HEK293T (cell line): ENCODE data around the gene VIT.

ENCODE experiments used
- CTCF ChIA-PET: fragments of 350-600 bp; formaldehyde crosslinking; extraction: SDS; loops from one replicate; lab custom pipeline; 2021; ENCODE audit warnings: antibody characterized with exemption, inconsistent platforms; lab: Yijun Ruan, JAX
- POLR2A ChIA-PET: fragments of 350-600 bp; formaldehyde crosslinking; extraction: SDS; loops from one replicate; lab custom pipeline; 2020; ENCODE audit warnings: antibody characterized with exemption, inconsistent platforms; lab: Yijun Ruan, JAX
- DNase-seq: peaks from one replicate; pipeline ENCODE4 v3.0.0; 2012; ENCODE audit warnings: mixed read lengths; ENCODE audit errors: extremely low spot score
- ARNT ChIP-seq: fragments of 450-650 bp; IDR thresholded peaks from 2 replicates; pipeline ENCODE4 v1.6.1; 2017; ENCODE audit warnings: mild to moderate bottlenecking
- BHLHE40 ChIP-seq: fragments of 450-650 bp; IDR thresholded peaks from 2 replicates; pipeline ENCODE4 v1.6.1; 2016; ENCODE audit warnings: mild to moderate bottlenecking, moderate library complexity, borderline replicate concordance
- CTBP1 ChIP-seq: fragments of 450-650 bp; IDR thresholded peaks from 2 replicates; pipeline ENCODE4 v1.6.1; 2016; ENCODE audit warnings: borderline replicate concordance
- ELF4 ChIP-seq: fragments of 450-650 bp; IDR thresholded peaks from 2 replicates; pipeline ENCODE4 v1.6.1; 2017; ENCODE audit warnings: antibody characterized with exemption
- FOXA1 ChIP-seq: fragments of 450-650 bp; IDR thresholded peaks from 2 replicates; pipeline ENCODE4 v1.6.1; 2016; ENCODE audit warnings: mild to moderate bottlenecking
- FOXK2 ChIP-seq: fragments of 450-650 bp; IDR thresholded peaks from 2 replicates; pipeline ENCODE4 v1.6.1; 2016; ENCODE audit warnings: mild to moderate bottlenecking
- FOXM1 ChIP-seq: fragments of 450-650 bp; IDR thresholded peaks from 2 replicates; pipeline ENCODE4 v1.6.1; 2017; ENCODE audit warnings: mild to moderate bottlenecking, borderline replicate concordance
- HDGF ChIP-seq: fragments of 450-650 bp; IDR thresholded peaks from 2 replicates; pipeline ENCODE4 v1.6.1; 2017; ENCODE audit warnings: antibody characterized with exemption, borderline replicate concordance
- L3MBTL2 ChIP-seq: fragments of 450-650 bp; conservative IDR thresholded peaks from 2 replicates; pipeline ENCODE4 v1.6.1; 2016; ENCODE audit warnings: mild to moderate bottlenecking
- LEF1 ChIP-seq: fragments of 450-650 bp; IDR thresholded peaks from 2 replicates; pipeline ENCODE4 v1.6.1; 2017; ENCODE audit warnings: mild to moderate bottlenecking, borderline replicate concordance
- NFRKB ChIP-seq: fragments of 450-650 bp; IDR thresholded peaks from 2 replicates; pipeline ENCODE4 v1.6.1; 2016; ENCODE audit warnings: mild to moderate bottlenecking, moderate library complexity
- PKNOX1 ChIP-seq: fragments of 450-650 bp; IDR thresholded peaks from 2 replicates; pipeline ENCODE4 v1.6.1; 2016
- SP1 ChIP-seq: fragments of 450-650 bp; IDR thresholded peaks from 2 replicates; pipeline ENCODE4 v1.6.1; 2017
- SUZ12 ChIP-seq: fragments of 450-650 bp; IDR thresholded peaks from 2 replicates; pipeline ENCODE4 v1.6.1; 2016; ENCODE audit warnings: mild to moderate bottlenecking
- TARDBP ChIP-seq: fragments of 450-650 bp; IDR thresholded peaks from 2 replicates; pipeline ENCODE4 v1.6.1; 2016
- ZNF384 ChIP-seq: fragments of 450-650 bp; IDR thresholded peaks from 2 replicates; pipeline ENCODE4 v1.6.1; 2016

The VIT gene

GRCh38 chr2:36839976-36840617 lies 143.6 kb downstream of the VIT start:
- TF ChIP-seq ARNT, result no peak
- DNase-seq, result no peak
- ChIA-PET CTCF (interaction anchor here (0.7 kb wide), 2 partner anchors 17 to 993 kb away, joined by 3 read pairs; no protein-coding TSS in a partner anchor), POLR2A (no interaction called here)

- ChIA-PET POLR2A (no interaction called here), CTCF (no interaction called here)
Measured at GRCh38 chr2:36843838-36844237, 147.3 kb downstream of the VIT start.

GRCh38 chr2:36849265-36849664 lies 152.8 kb downstream of the VIT start:
- DNase-seq, result no peak
- ChIA-PET CTCF (no interaction called here), POLR2A (no interaction called here)
- TF ChIP-seq LEF1, result no peak
- no peak for TF ChIP-seq NFRKB
- TF ChIP-seq HDGF, result no peak
- TF ChIP-seq L3MBTL2, result no peak
- no peak for TF ChIP-seq ZNF384
- no peak for TF ChIP-seq BHLHE40
- TF ChIP-seq FOXK2, result no peak
- TF ChIP-seq SP1, result no peak
- TF ChIP-seq TARDBP, result no peak
- TF ChIP-seq ELF4, result no peak
- TF ChIP-seq FOXM1, result no peak
- no peak for TF ChIP-seq FOXA1
- TF ChIP-seq PKNOX1, result no peak
- no peak for TF ChIP-seq CTBP1
- no peak for TF ChIP-seq ARNT

More at GRCh38 chr2:36843838-36844237, 147.3 kb downstream of the VIT start:
- DNase-seq, result no peak
- TF ChIP-seq PKNOX1 (no peak), FOXK2 (no peak), SUZ12 (no peak), LEF1 (no peak), HDGF (no peak), NFRKB (no peak), TARDBP (no peak), BHLHE40 (no peak), L3MBTL2 (no peak), ARNT (no peak), FOXM1 (no peak), ZNF384 (no peak), SP1 (no peak)

GRCh38 chr2:36854241-36854640 lies 157.7 kb downstream of the VIT start:
- ChIA-PET POLR2A (interaction anchor here (0.8 kb wide), 1 partner anchor 113 kb away, joined by 3 read pairs; no protein-coding TSS in a partner anchor), CTCF (no interaction called here)
- TF ChIP-seq LEF1 (no peak), ELF4 (no peak), BHLHE40 (no peak), CTBP1 (no peak), HDGF (no peak), L3MBTL2 (no peak), SP1 (no peak), FOXM1 (no peak), ZNF384 (no peak), FOXK2 (no peak), ARNT (no peak), TARDBP (no peak), SUZ12 (no peak), NFRKB (no peak), FOXA1 (no peak), PKNOX1 (no peak)

GRCh38 chr2:36855429-36855828 lies 158.9 kb downstream of the VIT start:
- no peak for DNase-seq
- ChIA-PET POLR2A (no interaction called here), CTCF (no interaction called here)
- TF ChIP-seq BHLHE40, result no peak
- TF ChIP-seq NFRKB, result no peak
- TF ChIP-seq ZNF384, result no peak
- no peak for TF ChIP-seq LEF1
- TF ChIP-seq L3MBTL2, result no peak
- no peak for TF ChIP-seq ARNT
- TF ChIP-seq SP1, result no peak
- no peak for TF ChIP-seq FOXA1
- no peak for TF ChIP-seq PKNOX1
- TF ChIP-seq ELF4, result no peak

More at GRCh38 chr2:36854241-36854640, 157.7 kb downstream of the VIT start:
- no peak for DNase-seq

GRCh38 chr2:36857713-36858112 lies 161.2 kb downstream of the VIT start:
- no peak for DNase-seq
- TF ChIP-seq TARDBP, result no peak
- POLR2A ChIA-PET, result no interaction called here
- CTCF ChIA-PET, result interaction anchor here (0.6 kb wide), 1 partner anchor 18 kb away, joined by 3 read pairs; no protein-coding TSS in a partner anchor
